ENCODE data around the gene ATP8A1.

- TF ChIP-seq CTCF (IDR thresholded peaks at IDR 0.05), result no peak
- TF ChIP-seq POLR2A (IDR thresholded peaks at IDR 0.05), result no peak
Observed at GRCh38 chr4:42513748-42514492, 143.0 kb downstream of the ATP8A1 start.

All from right lobe of liver (tissue), 4 donors.